WTC11 (cell line): ENCODE data around the gene FFAR2. TPM values are rescaled to one million over a fixed set of nuclear protein-coding genes. Genes with fewer than 3 reads are reported as not detected.

Experiments
- ATAC-seq: fragments of 200-7000 bp; cut with Tn5 transposase; 2 replicates; pipeline ENCODE4 v1.10.0; 2021; ENCODE audit warnings: mild to moderate bottlenecking, moderate library complexity
- CTCF ChIA-PET: fragments of 300-600 bp; sonication (Branson Sonifier 250); formaldehyde crosslinking; loops from one replicate; lab custom pipeline; 2021; ENCODE audit warnings: antibody characterized with exemption; lab: Charles Lee
- POLR2A ChIA-PET: fragments of 350-600 bp; sonication (Branson Sonifier 250); formaldehyde crosslinking; loops from one replicate; lab custom pipeline; 2021; ENCODE audit warnings: antibody characterized with exemption; lab: Charles Lee
- DNase-seq: peaks from one replicate; pipeline ENCODE4 v3.0.0; 2021; ENCODE audit warnings: low spot score
- H3K27ac Mint-ChIP-seq: 2 replicates; pipeline ENCODE4 v1.8.0; 2021; ENCODE audit warnings: mixed read lengths
- H3K27me3 Mint-ChIP-seq: 2 replicates; pipeline ENCODE4 v1.8.0; 2021; ENCODE audit warnings: low read depth, mild to moderate bottlenecking, moderate library complexity, mixed read lengths
- H3K36me3 Mint-ChIP-seq: 2 replicates; pipeline ENCODE4 v1.8.0; 2021; ENCODE audit warnings: mixed read lengths
- H3K4me1 Mint-ChIP-seq: 2 replicates; pipeline ENCODE4 v1.8.0; 2022; ENCODE audit warnings: mixed read lengths
- H3K4me3 Mint-ChIP-seq: 2 replicates; pipeline ENCODE4 v1.8.0; 2021; ENCODE audit warnings: mild to moderate bottlenecking, moderate library complexity, mixed read lengths
- H3K9me3 Mint-ChIP-seq: 2 replicates; pipeline ENCODE4 v1.8.0; 2021; ENCODE audit warnings: mixed read lengths
- AFF4 ChIP-seq: sonication (generic); formaldehyde crosslinking; IDR thresholded peaks from 2 replicates; pipeline ENCODE4 v1.8.1; 2023; ENCODE audit warnings: mild to moderate bottlenecking, missing genetic modification reagents, borderline replicate concordance
- AR ChIP-seq: fragments of 250-450 bp; sonication (Bioruptor Pico); IDR thresholded peaks from 2 replicates; pipeline ENCODE4 v1.9.0; 2021; ENCODE audit warnings: mild to moderate bottlenecking
- ATF2 ChIP-seq: sonication (generic); formaldehyde crosslinking; IDR thresholded peaks from 2 replicates; pipeline ENCODE4 v1.8.1; 2022; ENCODE audit warnings: low read depth, missing genetic modification reagents, borderline replicate concordance
- CDX4 ChIP-seq: fragments of 250-450 bp; sonication (Bioruptor Pico); IDR thresholded peaks from 2 replicates; pipeline ENCODE4 v1.9.0; 2021; ENCODE audit warnings: moderate library complexity, mild to moderate bottlenecking, inconsistent platforms, borderline replicate concordance
- EMX1 ChIP-seq: fragments of 250-450 bp; sonication (Bioruptor Pico); IDR thresholded peaks from 2 replicates; pipeline ENCODE4 v1.8.0; 2021; ENCODE audit warnings: mild to moderate bottlenecking
- ERG ChIP-seq: fragments of 250-450 bp; sonication (Bioruptor Pico); IDR thresholded peaks from 2 replicates; pipeline ENCODE4 v1.8.0; 2021; ENCODE audit warnings: mild to moderate bottlenecking
- GRHL2 ChIP-seq: fragments of 250-450 bp; sonication (Bioruptor Pico); IDR thresholded peaks from 2 replicates; pipeline ENCODE4 v1.8.0; 2022; ENCODE audit warnings: mild to moderate bottlenecking, moderate library complexity; ENCODE audit not compliant: insufficient replicate concordance, severe bottlenecking
- HMGXB4 ChIP-seq: sonication (generic); formaldehyde crosslinking; IDR thresholded peaks from 2 replicates; pipeline ENCODE4 v1.8.1; 2023; ENCODE audit warnings: mild to moderate bottlenecking, moderate library complexity, missing genetic modification reagents
- JUN ChIP-seq: sonication (generic); formaldehyde crosslinking; IDR thresholded peaks from 2 replicates; pipeline ENCODE4 v1.8.0; 2023; ENCODE audit warnings: mild to moderate bottlenecking, missing genetic modification reagents
- MLX ChIP-seq: sonication (generic); formaldehyde crosslinking; IDR thresholded peaks from 2 replicates; pipeline ENCODE4 v1.8.1; 2023; ENCODE audit warnings: mild to moderate bottlenecking, missing genetic modification reagents, moderate library complexity
- MYBL2 ChIP-seq: sonication (generic); formaldehyde crosslinking; IDR thresholded peaks from 2 replicates; pipeline ENCODE4 v1.8.1; 2023; ENCODE audit warnings: mild to moderate bottlenecking, moderate library complexity, missing genetic modification reagents
- NFYB ChIP-seq: sonication (generic); formaldehyde crosslinking; conservative IDR thresholded peaks from 2 replicates; pipeline ENCODE4 v1.8.0; 2022; ENCODE audit warnings: low read depth, missing genetic modification reagents
- OVOL2 ChIP-seq: fragments of 250-450 bp; sonication (Bioruptor Pico); IDR thresholded peaks from 2 replicates; pipeline ENCODE4 v1.9.0; 2021; ENCODE audit warnings: mild to moderate bottlenecking, borderline replicate concordance
- PRRX2 ChIP-seq: fragments of 250-450 bp; sonication (Bioruptor Pico); IDR thresholded peaks from 2 replicates; pipeline ENCODE4 v1.8.0; 2021; ENCODE audit warnings: mild to moderate bottlenecking
- RELA ChIP-seq: sonication (generic); formaldehyde crosslinking; IDR thresholded peaks from 2 replicates; pipeline ENCODE4 v1.8.1; 2022; ENCODE audit warnings: missing genetic modification reagents, mild to moderate bottlenecking, borderline replicate concordance
- SMAD3 ChIP-seq: sonication (generic); formaldehyde crosslinking; IDR thresholded peaks from 2 replicates; pipeline ENCODE4 v1.8.0; 2022; ENCODE audit warnings: missing genetic modification reagents, mild to moderate bottlenecking, borderline replicate concordance
- SP1 ChIP-seq: sonication (generic); formaldehyde crosslinking; conservative IDR thresholded peaks from 2 replicates; pipeline ENCODE4 v1.8.1; 2022; ENCODE audit warnings: missing genetic modification reagents
- ZNF281 ChIP-seq: sonication (generic); formaldehyde crosslinking; IDR thresholded peaks from 2 replicates; pipeline ENCODE4 v1.8.0; 2023; ENCODE audit warnings: mild to moderate bottlenecking, missing genetic modification reagents
- ZNF416 ChIP-seq: fragments of 250-450 bp; sonication (Bioruptor Pico); IDR thresholded peaks from 2 replicates; pipeline ENCODE4 v1.9.0; 2021; ENCODE audit warnings: mild to moderate bottlenecking, inconsistent platforms
- total RNA-seq: library from RNA; stranded (reverse); gene quantifications from 3 replicates; pipeline ENCODE4 v1.2.3, GENCODE V29; 2021

The FFAR2 gene
- total RNA-seq, 1 experiment from 2014 or later: not detected

GRCh38 chr19:35442091-35442490 is 6.0 kb upstream of the FFAR2 start (continued):
- TF ChIP-seq HMGXB4 (CRISPR knock-in tag) (no peak), SMAD3 (CRISPR knock-in tag) (no peak)

- Mint-ChIP-seq H3K27ac (no peak overlapping the region), H3K36me3 (no peaks in the 10 kb centered on the region)
- POLR2A ChIA-PET: interaction anchor here (0.6 kb wide), 1 partner anchor 615 kb away, joined by 4 read pairs; no protein-coding TSS in a partner anchor
Observed at GRCh38 chr19:35444735-35445134, 3.3 kb upstream of the FFAR2 start.

More at GRCh38 chr19:35444735-35445134, 3.3 kb upstream of the FFAR2 start:
- CTCF ChIA-PET: no interaction called here
- TF ChIP-seq NFYB (CRISPR knock-in tag): no peak
- TF ChIP-seq MLX (CRISPR knock-in tag): no peak
- no peak for TF ChIP-seq SP1
- no peak for TF ChIP-seq GRHL2 (CRISPR knock-in tag)
- TF ChIP-seq EMX1 (CRISPR knock-in tag): no peak
- TF ChIP-seq PRRX2 (CRISPR knock-in tag): no peak
- no peak for TF ChIP-seq AFF4
- TF ChIP-seq RELA (CRISPR knock-in tag): no peak
- no peak for TF ChIP-seq ZNF281 (CRISPR knock-in tag)
- TF ChIP-seq CDX4 (CRISPR knock-in tag): no peak
- no peak for TF ChIP-seq JUN (CRISPR knock-in tag)
- no peak for TF ChIP-seq ATF2 (CRISPR knock-in tag)
- TF ChIP-seq MYBL2 (CRISPR knock-in tag): no peak
- no peak for TF ChIP-seq ERG
- no peak for TF ChIP-seq AR (CRISPR knock-in tag)
- TF ChIP-seq OVOL2: no peak
- no peak for TF ChIP-seq ZNF416 (CRISPR knock-in tag)
- no peaks in the 10 kb centered on the region for H3K9me3 Mint-ChIP-seq
- DNase-seq (no peak), ATAC-seq (no peak)
- no peak overlapping the region for H3K4me3 Mint-ChIP-seq
- peaks cover 9% of the 10 kb centered on the region for H3K4me1 Mint-ChIP-seq
- H3K27me3 Mint-ChIP-seq: peaks cover 5% of the 10 kb centered on the region
